Measurements from ENCODE around the gene ALDH7A1.
"Not testable (repeated sequence)": the region's sequence is repeated elsewhere in the genome, so short reads cannot be mapped to it uniquely, and the experiment has no call there.

Gene ALDH7A1

GRCh38 chr5:126535856-126536545 lies 59.0 kb downstream of the ALDH7A1 start:
- DNase-seq (ENCODE audit: low read depth in 1 of 2, low spot score in 1 of 2), result no peak

GRCh38 chr5:126534553-126534952 lies 60.5 kb downstream of the ALDH7A1 start:
- no peak for DNase-seq (ENCODE audit: low read depth in 1 of 2, low spot score in 1 of 2)

- no peak for DNase-seq (ENCODE audit: low read depth in 1 of 2, low spot score in 1 of 2)
Observed at GRCh38 chr5:126531543-126532120, 63.4 kb downstream of the ALDH7A1 start.

- no peak for DNase-seq (ENCODE audit: low read depth in 1 of 2, low spot score in 1 of 2)
Observed at GRCh38 chr5:126527892-126528291, 67.1 kb downstream of the ALDH7A1 start.

GRCh38 chr5:126527158-126527557 lies 67.9 kb downstream of the ALDH7A1 start:
- DNase-seq (ENCODE audit: low read depth in 1 of 2, low spot score in 1 of 2), result no peak

- DNase-seq (ENCODE audit: low read depth in 1 of 2, low spot score in 1 of 2), result no peak
Observed at GRCh38 chr5:126526493-126526892, 68.5 kb downstream of the ALDH7A1 start.

- DNase-seq (ENCODE audit: low read depth in 1 of 2, low spot score in 1 of 2), result no peak
Observed at GRCh38 chr5:126525630-126526245, 69.3 kb downstream of the ALDH7A1 start.

GRCh38 chr5:126523818-126524510 lies 71.1 kb downstream of the ALDH7A1 start:
- no peak for DNase-seq (ENCODE audit: low read depth in 1 of 2, low spot score in 1 of 2)

- DNase-seq (ENCODE audit: low read depth in 1 of 2, low spot score in 1 of 2), result no peak
Observed at GRCh38 chr5:126521130-126521529, 73.9 kb downstream of the ALDH7A1 start.

- DNase-seq (ENCODE audit: low read depth in 1 of 2, low spot score in 1 of 2), result no peak
Observed at GRCh38 chr5:126520593-126520953, 74.4 kb downstream of the ALDH7A1 start.

- no peak for DNase-seq (ENCODE audit: low read depth in 1 of 2, low spot score in 1 of 2)
Observed at GRCh38 chr5:126519637-126520592, 75.1 kb downstream of the ALDH7A1 start.

GRCh38 chr5:126519223-126519622 lies 75.8 kb downstream of the ALDH7A1 start:
- DNase-seq (ENCODE audit: low read depth in 1 of 2, low spot score in 1 of 2), result not testable (repeated sequence)

GRCh38 chr5:126516852-126517251 lies 78.2 kb downstream of the ALDH7A1 start:
- no peak for DNase-seq (ENCODE audit: low read depth in 1 of 2, low spot score in 1 of 2)

- no peak for DNase-seq (ENCODE audit: low read depth in 1 of 2, low spot score in 1 of 2)
Observed at GRCh38 chr5:126516133-126516532, 78.9 kb downstream of the ALDH7A1 start.

GRCh38 chr5:126515337-126515736 lies 79.7 kb downstream of the ALDH7A1 start:
- DNase-seq (ENCODE audit: low read depth in 1 of 2, low spot score in 1 of 2), result no peak

- DNase-seq (ENCODE audit: low read depth in 1 of 2, low spot score in 1 of 2), result no peak
Observed at GRCh38 chr5:126514558-126515141, 80.4 kb downstream of the ALDH7A1 start.

- DNase-seq (ENCODE audit: low read depth in 1 of 2, low spot score in 1 of 2), result no peak
Observed at GRCh38 chr5:126514131-126514557, 80.9 kb downstream of the ALDH7A1 start.

- DNase-seq (ENCODE audit: low read depth in 1 of 2, low spot score in 1 of 2), result no peak
Observed at GRCh38 chr5:126513703-126514102, 81.3 kb downstream of the ALDH7A1 start.

- no peak for DNase-seq (ENCODE audit: low read depth in 1 of 2, low spot score in 1 of 2)
Observed at GRCh38 chr5:126513302-126513701, 81.7 kb downstream of the ALDH7A1 start.

- no peak for DNase-seq (ENCODE audit: low read depth in 1 of 2, low spot score in 1 of 2)
Observed at GRCh38 chr5:126512451-126512850, 82.6 kb downstream of the ALDH7A1 start.

All from activated CD4-positive, alpha-beta T cell treated with anti-CD3 and anti-CD28 coated beads, Interleukin-2, amount 50 U/mL, for 24 hours (primary cell).